GM19467 (cell line): ENCODE results near the gene CDKN2AIP.
"Not testable (repeated sequence)": the region's sequence is repeated elsewhere in the genome, so short reads cannot be mapped to it uniquely, and the experiment has no call there.

Experiments
- ATAC-seq: cut with Tn5 transposase; IDR thresholded peaks from one replicate; pipeline ENCODE4 v1.9.1; 2021; ENCODE audit warnings: mild to moderate bottlenecking, moderate library complexity; ENCODE audit not compliant: unreplicated experiment

The CDKN2AIP gene

GRCh38 chr4:183445097-183445428 is 627 bp downstream of the CDKN2AIP start:
- ATAC-seq: no peak

- no peak for ATAC-seq
Measured at GRCh38 chr4:183447646-183448045, 3.2 kb downstream of the CDKN2AIP start.

- no peak for ATAC-seq
Measured at GRCh38 chr4:183448436-183448835, 4.0 kb downstream of the CDKN2AIP start.

GRCh38 chr4:183449193-183449882 is 4.9 kb downstream of the CDKN2AIP start:
- no peak for ATAC-seq

GRCh38 chr4:183450108-183450507 is 5.7 kb downstream of the CDKN2AIP start:
- ATAC-seq: no peak

- ATAC-seq: no peak
Measured at GRCh38 chr4:183455431-183456195, 11.2 kb downstream of the CDKN2AIP start.

GRCh38 chr4:183458005-183458404 is 13.6 kb downstream of the CDKN2AIP start:
- ATAC-seq: no peak

GRCh38 chr4:183463903-183464619 is 19.6 kb downstream of the CDKN2AIP start:
- ATAC-seq: not testable (repeated sequence)

- ATAC-seq: not testable (repeated sequence)
Measured at GRCh38 chr4:183465879-183466278, 21.4 kb downstream of the CDKN2AIP start.

- ATAC-seq: no peak
Measured at GRCh38 chr4:183467246-183467645, 22.8 kb downstream of the CDKN2AIP start.

GRCh38 chr4:183468210-183469095 is 24.0 kb downstream of the CDKN2AIP start:
- no peak for ATAC-seq

- ATAC-seq: no peak
Measured at GRCh38 chr4:183469285-183469684, 24.8 kb downstream of the CDKN2AIP start.

- ATAC-seq: no peak
Measured at GRCh38 chr4:183469936-183470335, 25.5 kb downstream of the CDKN2AIP start.

- no peak for ATAC-seq
Measured at GRCh38 chr4:183470821-183471220, 26.4 kb downstream of the CDKN2AIP start.

GRCh38 chr4:183471946-183472708 is 27.7 kb downstream of the CDKN2AIP start:
- no peak for ATAC-seq

- ATAC-seq: no peak
Measured at GRCh38 chr4:183478123-183478522, 33.7 kb downstream of the CDKN2AIP start.

- ATAC-seq: no peak
Measured at GRCh38 chr4:183478926-183479325, 34.5 kb downstream of the CDKN2AIP start.

- ATAC-seq: not testable (repeated sequence)
Measured at GRCh38 chr4:183482515-183483095, 38.2 kb downstream of the CDKN2AIP start.

- ATAC-seq: no peak
Measured at GRCh38 chr4:183483997-183484396, 39.6 kb downstream of the CDKN2AIP start.
